GM19455 (cell line): ENCODE data around the gene NHS.

Experiments used
- ATAC-seq: cut with Tn5 transposase; IDR thresholded peaks from one replicate; pipeline ENCODE4 v1.9.1; 2021; ENCODE audit not compliant: unreplicated experiment

The NHS gene

GRCh38 chrX:17581641-17582040 lies 206.6 kb downstream of the NHS start:
- ATAC-seq: no peak

GRCh38 chrX:17584248-17584681 lies 209.3 kb downstream of the NHS start:
- ATAC-seq: no peak

GRCh38 chrX:17585006-17585405 lies 210.0 kb downstream of the NHS start:
- ATAC-seq: no peak

GRCh38 chrX:17587366-17587765 lies 212.4 kb downstream of the NHS start:
- no peak for ATAC-seq

GRCh38 chrX:17588303-17588702 lies 213.3 kb downstream of the NHS start:
- ATAC-seq: no peak

- peak; percentile 85 for ATAC-seq
Observed at GRCh38 chrX:17590892-17591740, 216.1 kb downstream of the NHS start.

- no peak for ATAC-seq
Observed at GRCh38 chrX:17591741-17592110, 216.7 kb downstream of the NHS start.

- no peak for ATAC-seq
Observed at GRCh38 chrX:17592117-17592516, 217.1 kb downstream of the NHS start.

- no peak for ATAC-seq
Observed at GRCh38 chrX:17594693-17595092, 219.7 kb downstream of the NHS start.

- ATAC-seq: no peak
Observed at GRCh38 chrX:17595456-17596035, 220.5 kb downstream of the NHS start.

GRCh38 chrX:17596061-17596460 lies 221.1 kb downstream of the NHS start:
- ATAC-seq: no peak

- no peak for ATAC-seq
Observed at GRCh38 chrX:17596546-17597205, 221.7 kb downstream of the NHS start.

- no peak for ATAC-seq
Observed at GRCh38 chrX:17597327-17597726, 222.3 kb downstream of the NHS start.

GRCh38 chrX:17597836-17598439 lies 222.9 kb downstream of the NHS start:
- no peak for ATAC-seq

GRCh38 chrX:17601441-17602200 lies 226.6 kb downstream of the NHS start:
- no peak for ATAC-seq

- no peak for ATAC-seq
Observed at GRCh38 chrX:17602245-17602644, 227.2 kb downstream of the NHS start.

GRCh38 chrX:17603196-17603595 lies 228.2 kb downstream of the NHS start:
- no peak for ATAC-seq

- no peak for ATAC-seq
Observed at GRCh38 chrX:17605676-17606075, 230.7 kb downstream of the NHS start.

GRCh38 chrX:17606231-17606630 lies 231.2 kb downstream of the NHS start:
- no peak for ATAC-seq

GRCh38 chrX:17608888-17609287 lies 233.9 kb downstream of the NHS start:
- no peak for ATAC-seq

GRCh38 chrX:17610788-17611187 lies 235.8 kb downstream of the NHS start:
- no peak for ATAC-seq
